GM19193 (cell line): Measurements from ENCODE around the gene STAG1.

ENCODE experiments used
- POLR2A ChIP-seq: IDR thresholded peaks from 4 replicates; pipeline ENCODE4 v1.6.1; 2011; ENCODE audit not compliant: insufficient read depth, insufficient read length; ENCODE audit errors: extremely low read depth

STAG1 gene

DNA sequence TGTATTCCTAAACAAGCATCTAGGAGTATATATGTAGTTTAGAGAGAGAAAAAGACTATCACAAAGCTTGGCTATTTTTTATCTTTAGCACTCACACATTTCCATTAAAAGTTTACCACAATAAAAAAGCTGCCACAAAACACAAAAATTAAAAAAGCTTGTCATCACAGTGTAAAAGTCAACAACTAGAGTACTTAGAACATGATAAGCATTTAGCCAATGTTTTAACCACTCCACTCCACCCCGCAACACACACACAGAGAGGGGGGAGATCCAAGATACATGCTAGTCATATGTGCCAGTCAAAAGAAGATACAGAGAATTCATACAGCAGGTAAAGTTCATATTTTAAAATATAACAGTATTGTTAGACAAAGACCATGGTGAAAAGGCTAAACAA, 79.7 kb downstream of the STAG1 start:
- TF ChIP-seq POLR2A: no peak

DNA sequence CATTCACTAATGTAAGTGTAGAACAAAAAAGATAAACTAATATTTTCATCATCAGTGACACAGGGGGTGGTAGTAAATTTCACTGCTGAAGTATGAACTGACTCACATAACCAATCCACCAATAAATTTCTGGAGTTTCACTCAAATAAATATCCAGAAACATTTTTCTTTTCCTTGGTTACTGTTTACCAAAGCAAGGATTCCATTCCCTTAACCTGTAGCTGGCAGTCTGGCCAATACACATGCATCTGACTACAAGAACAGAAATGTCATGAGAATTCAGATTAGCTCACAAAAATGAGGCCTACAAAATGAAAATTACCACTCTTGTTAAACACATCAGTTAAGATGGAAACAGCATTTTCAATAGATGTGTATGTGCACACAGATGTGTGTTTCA, 80.3 kb downstream of the STAG1 start:
- no peak for TF ChIP-seq POLR2A

GRCh38 chr3:136670166-136670565, 82.0 kb downstream of the STAG1 start:
- TF ChIP-seq POLR2A: no peak

DNA sequence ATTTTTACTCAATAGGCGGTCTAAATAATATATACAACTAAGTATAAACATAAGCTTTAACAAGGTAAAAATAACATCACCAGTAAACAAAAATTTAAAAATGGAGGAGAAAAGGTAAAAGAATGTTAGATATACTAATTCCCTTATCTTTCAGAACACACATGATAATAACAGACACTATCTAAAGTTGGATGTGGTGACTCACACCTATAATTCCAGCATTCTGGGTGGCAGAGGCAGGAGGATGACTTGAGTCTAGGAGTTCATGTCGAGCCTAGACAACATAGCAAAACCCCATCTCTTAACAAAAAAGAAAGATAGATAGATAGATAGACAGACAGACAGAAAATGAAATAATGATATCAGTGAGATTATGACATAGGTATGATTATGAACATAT, 85.1 kb downstream of the STAG1 start:
- TF ChIP-seq POLR2A: no peak

DNA sequence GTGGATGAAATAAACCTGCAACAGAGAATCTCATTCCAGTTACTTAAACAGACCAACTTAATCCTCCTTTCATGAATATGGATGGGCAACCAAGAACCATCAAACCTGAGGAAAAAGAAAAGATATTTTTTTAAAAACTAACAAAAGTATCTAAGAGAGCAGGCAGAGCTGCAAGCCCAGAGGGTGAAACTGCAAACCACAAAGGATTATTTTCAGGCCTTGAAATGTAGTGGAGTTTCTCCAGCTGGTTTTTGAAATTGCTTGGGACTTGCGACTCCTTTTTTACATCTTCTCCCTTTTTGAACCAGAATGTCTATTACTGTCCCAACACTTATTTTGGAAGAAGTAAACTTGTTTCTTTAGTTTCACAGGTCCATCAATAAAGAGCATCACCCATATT, 87.4 kb downstream of the STAG1 start:
- no peak for TF ChIP-seq POLR2A

DNA sequence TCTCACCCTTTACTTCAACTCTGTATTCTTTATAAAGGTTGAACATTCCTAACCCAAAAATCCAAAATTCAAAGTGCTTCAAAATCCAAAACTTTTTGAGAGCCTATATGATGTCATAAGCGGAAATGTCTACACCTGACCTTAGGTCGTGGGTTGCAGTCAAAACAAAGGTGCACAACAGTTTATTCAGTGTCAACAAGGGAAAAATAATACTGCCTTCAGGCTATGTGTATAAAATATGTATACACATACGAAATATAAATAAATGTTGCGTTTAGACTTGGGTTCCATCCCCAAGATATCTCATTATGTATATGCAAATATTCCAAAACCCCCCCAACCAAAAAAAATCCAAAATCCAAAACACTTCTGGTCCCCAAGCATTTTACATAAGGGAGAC, 90.9 kb downstream of the STAG1 start:
- TF ChIP-seq POLR2A: no peak

- TF ChIP-seq POLR2A: no peak
Observed at GRCh38 chr3:136658946-136659682, 93.1 kb downstream of the STAG1 start.

GRCh38 chr3:136657526-136657925, 94.7 kb downstream of the STAG1 start:
- TF ChIP-seq POLR2A: no peak

GRCh38 chr3:136653628-136654027, 98.5 kb downstream of the STAG1 start:
- TF ChIP-seq POLR2A: no peak

DNA sequence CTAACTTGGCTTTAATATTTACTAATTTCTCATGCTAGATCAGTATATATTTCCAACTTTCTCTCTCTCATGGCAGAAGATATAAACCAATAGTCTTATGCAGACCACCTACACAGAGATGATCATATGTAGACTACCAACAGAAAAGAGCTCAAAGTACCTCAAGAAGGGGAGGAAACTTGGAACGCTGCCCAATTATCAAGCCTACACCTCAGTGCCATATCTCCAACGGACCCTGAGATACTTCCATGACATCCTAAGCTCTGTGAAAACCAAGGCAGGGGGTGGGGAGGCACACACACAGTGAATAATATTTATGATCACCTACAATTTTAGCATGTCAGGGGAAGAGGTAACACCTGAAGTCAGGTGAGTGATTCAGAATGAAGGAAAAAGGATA, 100.6 kb downstream of the STAG1 start:
- TF ChIP-seq POLR2A: no peak

- TF ChIP-seq POLR2A: no peak
Observed at GRCh38 chr3:136650461-136650860, 101.7 kb downstream of the STAG1 start.

DNA sequence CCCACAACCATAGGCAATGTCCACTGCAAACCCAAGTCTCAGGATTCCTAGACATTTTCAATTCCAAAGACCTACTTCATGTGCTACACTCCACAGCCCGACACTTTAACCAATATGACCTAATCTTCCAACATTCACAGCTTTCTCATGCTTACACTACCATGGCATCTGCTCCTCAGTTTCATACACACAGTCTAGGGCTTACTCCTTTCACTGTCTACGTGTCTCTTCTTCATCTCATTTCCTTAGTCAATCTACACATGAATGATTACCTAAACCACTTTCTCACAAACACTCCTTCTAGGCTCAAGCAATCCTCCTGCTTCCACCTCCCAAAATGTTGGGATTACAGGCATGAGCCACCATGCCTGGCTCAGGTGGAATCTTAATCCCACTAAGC, 106.3 kb downstream of the STAG1 start:
- TF ChIP-seq POLR2A: no peak

GRCh38 chr3:136644212-136644611, 108.0 kb downstream of the STAG1 start:
- no peak for TF ChIP-seq POLR2A

DNA sequence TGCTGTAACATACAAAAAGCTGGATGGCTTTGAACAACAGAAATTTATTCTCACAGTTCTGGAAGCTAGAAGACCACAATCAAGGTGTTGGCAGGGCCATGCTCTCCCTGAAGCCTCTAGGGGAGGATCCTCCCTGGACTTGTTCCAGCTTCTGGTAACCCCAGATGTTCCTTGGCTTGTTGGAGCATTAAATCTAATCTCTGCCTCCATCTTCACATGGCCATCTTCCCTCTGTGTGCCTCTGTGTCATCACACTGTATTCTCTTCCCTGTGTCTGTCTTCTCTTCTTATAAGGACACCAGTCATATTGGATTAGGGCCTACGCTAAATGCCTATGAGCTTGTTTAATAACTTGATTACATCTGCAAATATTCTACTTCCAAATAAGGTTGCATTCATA, 109.5 kb downstream of the STAG1 start:
- TF ChIP-seq POLR2A: no peak

DNA sequence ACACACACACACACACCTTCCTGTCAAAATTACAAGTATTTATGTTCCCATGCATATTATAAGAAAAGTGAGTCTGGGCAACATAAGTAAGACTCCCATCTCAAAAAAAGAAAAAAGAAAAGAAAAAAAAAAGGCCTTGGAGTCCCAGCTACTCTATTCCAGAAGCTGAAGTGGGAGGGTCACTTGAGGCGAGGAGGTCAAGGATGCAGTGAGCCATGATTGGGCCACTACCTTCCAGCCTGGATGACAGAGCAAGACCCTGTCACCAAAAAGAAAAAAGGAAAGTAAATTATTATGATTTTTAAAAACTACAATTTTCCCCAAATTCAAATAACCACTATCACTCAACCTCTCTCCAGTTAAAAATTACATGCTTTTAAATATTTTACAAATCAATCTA, 113.1 kb downstream of the STAG1 start:
- no peak for TF ChIP-seq POLR2A

DNA sequence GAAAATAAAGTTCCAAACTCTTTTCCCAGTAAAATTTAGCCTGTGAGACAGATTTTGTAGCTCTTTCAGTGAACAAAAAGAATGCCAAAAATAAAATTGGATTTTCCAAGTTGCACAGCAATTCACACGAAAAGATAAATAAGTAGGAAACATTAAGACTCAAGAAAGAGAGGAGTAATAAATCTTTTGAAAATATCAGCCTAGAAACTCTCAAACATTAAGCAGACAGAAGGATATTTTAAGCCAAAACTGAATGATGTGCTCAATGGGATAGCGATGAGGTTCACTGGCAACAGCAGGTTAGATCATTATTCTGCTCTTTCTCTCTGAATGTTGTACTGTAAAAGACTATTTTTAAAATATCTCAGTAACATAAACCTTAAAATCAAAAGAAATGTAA, 115.0 kb downstream of the STAG1 start:
- no peak for TF ChIP-seq POLR2A

GRCh38 chr3:136634821-136635220, 117.4 kb downstream of the STAG1 start:
- TF ChIP-seq POLR2A: no peak
